HG02970 (cell line): ENCODE results near the gene LENG9.
"Not testable (repeated sequence)": the region's sequence is repeated elsewhere in the genome, so short reads cannot be mapped to it uniquely, and the experiment has no call there.

ENCODE experiments used
- ATAC-seq: cut with Tn5 transposase; IDR thresholded peaks from one replicate; pipeline ENCODE4 v1.9.1; 2021; ENCODE audit warnings: mild to moderate bottlenecking, moderate library complexity, moderate number of reproducible peaks; ENCODE audit not compliant: unreplicated experiment, low FRiP score

Gene LENG9

DNA sequence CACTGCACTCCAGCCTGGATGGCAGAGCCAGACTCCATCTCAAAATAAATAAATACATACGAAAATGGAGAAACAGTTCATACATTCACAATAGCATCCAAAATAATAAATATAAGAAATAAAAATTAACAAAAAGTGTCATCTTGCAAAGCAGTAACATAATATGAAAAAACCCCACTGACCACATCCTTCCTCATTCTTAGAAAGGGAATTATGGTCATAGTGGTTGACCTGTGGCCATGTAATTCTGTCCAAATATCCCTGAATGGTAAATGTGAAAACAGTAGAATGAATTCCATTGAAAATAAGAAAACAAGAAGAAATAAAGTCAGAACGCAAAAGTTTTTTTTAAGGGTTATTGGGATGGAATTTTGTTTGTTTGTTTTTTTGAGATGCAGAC is 16.5 kb upstream of the LENG9 start:
- ATAC-seq = no peak

- no peak for ATAC-seq
These were observed 15.2 kb upstream of the LENG9 start for GRCh38 chr19:54478677-54479266.

GRCh38 chr19:54477650-54478049 is 14.1 kb upstream of the LENG9 start:
- no peak for ATAC-seq

DNA sequence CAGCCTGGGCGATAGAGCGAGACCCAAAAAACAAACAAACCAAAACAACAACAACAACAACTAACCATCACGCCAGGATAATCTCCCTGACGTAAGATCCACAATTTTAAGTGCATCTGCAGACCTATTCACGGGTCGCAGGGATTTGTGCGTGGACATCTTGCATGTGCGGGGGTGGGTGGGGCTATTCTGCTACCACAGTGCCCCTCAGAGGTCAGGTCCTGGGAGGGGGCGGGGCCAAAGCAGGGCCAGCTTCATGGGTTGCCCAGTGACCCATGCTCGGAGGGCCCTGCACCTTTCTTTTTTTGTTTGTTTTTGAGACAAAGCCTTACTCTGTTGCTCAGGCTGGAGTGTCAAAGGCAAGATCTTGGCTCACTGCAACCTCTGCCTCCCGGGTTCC is 12.1 kb upstream of the LENG9 start:
- no peak for ATAC-seq

DNA sequence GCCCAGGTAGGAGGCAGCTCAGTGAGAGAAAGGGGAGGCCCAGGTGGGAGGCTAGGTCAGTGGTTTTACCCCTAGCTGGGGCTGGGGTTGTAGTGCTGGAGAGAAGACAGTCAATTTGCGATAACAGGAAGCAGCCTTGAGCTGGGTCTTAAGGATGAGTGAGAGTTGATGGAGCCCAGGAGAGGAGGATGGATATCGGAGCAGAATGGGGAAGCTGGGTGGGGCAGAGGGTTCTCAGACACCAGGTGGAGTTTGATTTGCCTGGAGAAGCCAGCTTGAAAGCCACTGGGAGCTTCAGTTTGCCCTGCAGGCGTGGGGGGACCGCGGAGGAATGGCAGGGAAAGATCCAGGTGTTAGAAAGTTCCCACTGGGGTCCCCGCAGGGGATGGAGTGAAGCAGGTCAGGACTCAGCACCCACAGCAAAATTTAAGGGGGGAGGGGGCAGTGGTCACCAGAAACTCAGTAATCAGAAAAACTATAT is 10.4 kb upstream of the LENG9 start:
- ATAC-seq = no peak

DNA sequence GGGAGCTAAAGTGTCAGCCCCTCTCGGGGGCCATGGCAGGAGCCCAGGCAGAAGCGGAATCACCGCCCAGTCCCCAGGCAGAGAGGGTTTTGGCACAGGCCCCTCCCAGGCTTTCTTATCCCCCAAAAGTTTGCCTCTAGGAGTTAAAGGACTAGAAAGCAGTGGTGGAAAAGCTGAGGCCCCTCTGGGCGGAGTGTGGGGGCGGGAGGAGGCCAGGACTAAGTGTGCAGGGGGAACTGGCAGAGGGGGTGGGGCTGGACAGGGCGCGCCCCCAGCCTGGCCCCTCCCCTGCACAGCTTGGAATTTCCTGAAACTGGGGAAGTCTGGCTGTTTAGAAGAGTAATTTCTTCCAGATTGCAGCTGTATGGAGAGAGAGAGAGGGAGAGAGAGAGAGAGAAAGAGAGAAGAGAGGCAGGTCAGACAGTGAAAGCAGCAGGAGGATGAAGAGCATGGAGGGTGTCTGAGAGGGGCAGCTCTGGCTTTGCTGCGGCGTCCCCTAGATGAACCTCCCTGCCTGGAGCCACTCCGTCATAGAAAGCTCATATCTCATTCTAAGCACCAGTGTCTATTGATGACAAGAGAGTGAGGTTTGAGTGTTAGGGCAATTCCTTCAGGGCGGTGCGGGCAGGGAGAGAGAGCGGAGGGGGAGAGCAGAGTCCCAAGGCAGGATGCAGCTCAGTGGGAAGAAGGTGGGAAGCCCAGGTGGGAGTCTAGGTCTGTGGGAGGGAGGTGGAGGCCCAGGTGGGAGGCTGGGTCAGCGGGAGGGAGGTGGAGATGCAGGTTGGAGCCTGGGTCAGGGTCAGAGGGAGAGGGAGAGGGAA is 9.7 kb upstream of the LENG9 start, which contains the start of gene CDC42EP5:
Gene CDC42EP5 (minus strand): TSS at position 226 of the 821 bp plus-strand sequence. CDS start 7,749 bp downstream, outside the sequence.
- no peak for ATAC-seq

DNA sequence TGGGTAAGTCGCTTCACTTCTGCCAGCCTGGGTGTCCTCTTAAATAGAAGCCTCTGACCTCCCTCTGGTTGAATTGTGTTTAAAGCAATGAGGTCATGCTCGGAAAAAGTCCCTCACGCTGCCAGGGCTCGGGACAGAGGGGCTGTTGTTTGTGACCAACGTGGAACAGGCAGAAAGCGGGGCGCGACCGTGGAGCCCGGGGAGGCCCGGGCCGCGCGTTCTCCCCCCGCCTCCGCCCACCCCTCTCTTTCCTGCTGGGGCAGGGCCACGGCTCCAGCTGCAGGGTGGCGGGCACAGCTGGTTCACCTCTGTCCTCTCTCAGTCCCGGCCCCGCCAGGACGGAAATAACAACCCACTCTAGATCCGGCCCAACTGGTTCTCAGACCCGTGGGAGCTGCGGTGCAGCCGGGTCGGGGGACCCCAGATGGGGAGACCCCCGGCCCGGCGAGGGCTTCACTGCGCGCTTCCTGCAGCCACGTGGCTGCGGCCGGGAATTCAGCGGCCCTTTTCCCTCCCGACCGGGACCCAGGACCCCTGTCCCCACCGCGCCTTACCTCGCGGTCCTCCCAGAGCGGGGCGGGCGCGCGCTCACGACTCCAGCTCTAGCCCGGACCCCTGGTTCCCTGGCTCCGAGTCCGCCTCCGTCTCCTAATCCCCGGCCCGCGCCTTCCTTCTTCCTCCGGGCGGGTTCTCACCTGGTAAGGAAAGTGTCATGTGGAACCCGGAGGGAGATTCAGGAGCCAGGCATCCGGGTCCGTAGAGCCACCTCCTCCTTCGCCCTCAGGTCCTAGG is 7.6 kb upstream of the LENG9 start:
- ATAC-seq = no peak

DNA sequence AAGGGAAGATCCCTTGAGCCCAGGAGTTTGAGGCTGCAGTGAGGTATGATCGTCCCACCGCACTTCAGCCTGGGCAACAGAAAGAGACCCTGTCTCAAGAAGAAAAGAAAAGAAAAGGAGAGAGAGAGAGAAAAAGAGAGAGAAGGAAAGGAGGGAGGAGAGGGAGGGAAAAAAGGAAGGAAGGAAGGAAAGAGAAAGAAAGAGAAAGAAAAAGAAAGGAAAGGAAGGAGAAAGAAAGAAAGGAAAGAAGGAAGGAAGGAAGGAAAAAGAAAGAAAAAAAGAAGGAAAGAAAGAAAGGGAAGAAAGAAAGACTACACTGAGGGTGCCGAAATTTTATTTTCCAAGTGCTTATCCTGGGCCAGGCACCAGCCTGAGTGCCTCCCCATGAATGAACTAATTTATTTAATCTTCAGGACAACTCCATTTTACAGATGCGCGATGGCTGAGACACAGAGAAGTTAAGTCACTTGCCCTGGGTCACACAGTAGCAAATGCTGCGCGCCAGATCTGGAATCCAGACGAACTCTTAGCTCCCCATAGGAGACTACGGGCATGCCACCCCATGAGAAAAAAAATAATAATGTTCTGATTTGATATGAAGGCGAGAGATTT is 6.8 kb upstream of the LENG9 start:
- ATAC-seq = no peak

DNA sequence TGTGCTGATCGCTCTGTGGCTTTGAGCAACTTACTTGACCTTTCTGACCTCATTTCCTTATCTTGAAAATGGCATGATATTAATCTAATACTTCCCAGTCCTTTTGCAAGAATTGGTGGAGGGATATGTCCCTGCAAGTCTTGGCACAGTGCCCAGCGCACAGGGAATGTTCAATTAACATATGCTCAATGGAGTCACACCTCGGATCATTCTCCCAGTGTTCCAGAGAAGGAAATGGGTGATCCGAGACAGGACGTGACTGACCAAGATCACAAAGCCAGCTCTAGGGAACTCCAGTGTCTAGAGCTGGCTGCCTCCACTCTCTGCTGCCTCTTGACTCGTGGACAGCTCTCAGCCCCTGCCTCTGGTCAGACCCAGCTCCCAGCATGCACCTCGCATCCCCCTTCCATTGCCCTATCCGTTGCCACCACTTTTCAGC is 5.9 kb upstream of the LENG9 start:
- no peak for ATAC-seq

DNA sequence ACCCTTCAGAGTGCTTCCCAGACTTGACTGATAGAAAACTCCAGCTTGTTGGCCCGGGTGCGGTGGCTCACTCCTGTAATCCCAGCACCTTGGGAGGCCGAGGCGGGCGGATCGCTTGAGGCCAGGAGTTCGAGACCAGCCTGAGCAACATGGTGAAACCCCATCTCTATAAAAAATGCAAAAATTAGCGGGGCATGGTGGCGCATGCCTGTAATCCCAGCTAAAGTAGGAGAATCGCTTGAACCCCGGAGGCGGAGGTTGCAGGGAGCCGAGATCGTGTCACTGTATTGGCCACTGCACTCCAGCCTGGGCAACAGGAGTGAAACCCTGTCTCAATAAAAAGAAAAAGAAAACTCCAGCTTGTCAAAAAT is 2.5 kb upstream of the LENG9 start:
- ATAC-seq = not testable (repeated sequence)

GRCh38 chr19:54465426-54466109 is 2.0 kb upstream of the LENG9 start:
- no peak for ATAC-seq

- ATAC-seq = peak; percentile 42
These were observed 1.2 kb upstream of the LENG9 start for GRCh38 chr19:54464630-54465425.

GRCh38 chr19:54464044-54464629 is 559 bp upstream of the LENG9 start:
- peak; percentile 37 for ATAC-seq

DNA sequence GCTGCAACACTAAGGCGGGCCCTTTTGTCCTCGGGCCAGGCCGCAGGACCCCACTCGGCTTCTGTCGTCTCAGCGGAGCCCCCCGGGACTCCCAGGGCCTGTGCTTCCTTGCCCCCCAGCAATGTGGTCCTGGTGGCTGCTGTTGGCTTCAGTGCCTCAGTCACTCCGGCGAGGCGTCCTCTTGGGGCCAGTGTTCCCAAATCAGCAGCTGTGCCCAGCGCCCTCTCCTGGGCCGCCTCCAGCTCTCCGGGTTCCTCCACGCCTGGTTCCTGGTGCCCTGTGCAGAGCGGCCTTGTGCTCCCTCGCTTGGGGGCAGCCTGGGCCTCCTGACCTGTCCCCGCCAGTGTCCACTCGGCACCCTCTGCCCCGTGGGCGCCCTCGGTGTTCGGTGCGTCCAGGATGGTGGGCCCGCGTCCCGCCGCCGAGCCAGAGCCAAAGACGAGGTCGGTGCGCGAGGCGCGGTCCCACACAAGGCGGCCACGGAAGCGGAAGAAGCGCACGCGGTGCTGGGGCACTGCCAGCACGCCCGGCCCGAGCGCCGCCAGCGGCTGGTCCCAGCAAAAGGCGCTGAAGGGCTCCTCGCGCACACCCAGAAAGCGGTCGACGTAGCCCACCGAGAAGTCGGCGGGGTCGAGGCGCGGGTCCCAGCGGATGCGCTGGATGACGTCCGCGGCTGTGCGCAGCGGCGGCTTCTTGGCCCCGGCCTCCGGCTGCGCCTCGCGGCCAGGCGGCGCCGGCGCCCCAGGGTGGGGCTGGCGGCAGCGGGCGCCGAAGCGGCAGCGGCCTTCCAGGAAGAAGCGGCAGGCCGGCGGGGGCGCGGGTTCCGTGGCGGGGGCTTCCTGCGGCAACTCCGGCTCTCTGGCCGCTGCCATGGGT is 685 bp downstream of the LENG9 start:
- ATAC-seq = peak; percentile 5

GRCh38 chr19:54462047-54462654 is 1.4 kb downstream of the LENG9 start:
- no peak for ATAC-seq

GRCh38 chr19:54461613-54462012 is 2.0 kb downstream of the LENG9 start:
- ATAC-seq = no peak

GRCh38 chr19:54461210-54461609 is 2.4 kb downstream of the LENG9 start:
- no peak for ATAC-seq
